GM12874 (cell line): ENCODE measurements around the gene CTCF.

Experiments
- TF ChIP-seq, protein P1 (sequence below): IDR thresholded peaks from 2 replicates; pipeline ENCODE4 v1.5.1; 2011; ENCODE audit warnings: low read depth, mild to moderate bottlenecking, control low read depth, low read length, moderate library complexity; ENCODE audit not compliant: insufficient read depth

Gene CTCF

DNA sequence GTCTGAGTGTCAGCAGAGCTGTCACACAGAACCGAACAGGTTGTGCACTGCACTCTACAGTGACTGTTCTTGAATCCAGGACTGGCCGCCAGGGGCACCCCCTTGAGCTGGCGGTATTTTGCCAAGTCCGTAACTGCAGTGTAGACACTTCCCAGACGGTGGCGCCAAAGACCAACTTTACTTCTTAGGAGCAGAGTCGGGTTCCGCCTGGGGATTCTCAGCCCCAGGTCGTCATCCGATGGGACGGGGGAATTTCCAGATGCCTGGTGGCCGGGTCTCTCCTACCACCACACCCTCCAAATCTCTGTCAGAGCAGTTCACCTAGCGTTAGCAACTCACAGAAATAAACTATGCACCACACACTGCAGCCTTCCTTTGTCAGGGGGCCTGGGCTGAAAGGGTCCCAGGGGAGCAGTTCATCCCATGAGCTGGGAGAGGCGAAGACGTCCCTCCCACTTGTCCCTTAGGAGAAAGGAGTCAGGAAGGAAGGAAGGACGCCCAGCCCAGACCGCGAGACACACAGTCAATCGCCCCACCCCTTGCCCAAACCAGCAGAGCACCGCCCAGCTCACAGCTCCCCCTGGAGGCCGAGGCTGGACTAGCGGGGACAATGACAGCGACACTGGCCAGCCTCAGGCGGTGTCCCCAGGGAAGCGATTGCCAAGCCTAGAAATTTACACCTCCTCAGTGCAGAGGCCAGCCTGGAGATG, 41.1 kb upstream of the CTCF start:
- TF ChIP-seq, protein P1, sequence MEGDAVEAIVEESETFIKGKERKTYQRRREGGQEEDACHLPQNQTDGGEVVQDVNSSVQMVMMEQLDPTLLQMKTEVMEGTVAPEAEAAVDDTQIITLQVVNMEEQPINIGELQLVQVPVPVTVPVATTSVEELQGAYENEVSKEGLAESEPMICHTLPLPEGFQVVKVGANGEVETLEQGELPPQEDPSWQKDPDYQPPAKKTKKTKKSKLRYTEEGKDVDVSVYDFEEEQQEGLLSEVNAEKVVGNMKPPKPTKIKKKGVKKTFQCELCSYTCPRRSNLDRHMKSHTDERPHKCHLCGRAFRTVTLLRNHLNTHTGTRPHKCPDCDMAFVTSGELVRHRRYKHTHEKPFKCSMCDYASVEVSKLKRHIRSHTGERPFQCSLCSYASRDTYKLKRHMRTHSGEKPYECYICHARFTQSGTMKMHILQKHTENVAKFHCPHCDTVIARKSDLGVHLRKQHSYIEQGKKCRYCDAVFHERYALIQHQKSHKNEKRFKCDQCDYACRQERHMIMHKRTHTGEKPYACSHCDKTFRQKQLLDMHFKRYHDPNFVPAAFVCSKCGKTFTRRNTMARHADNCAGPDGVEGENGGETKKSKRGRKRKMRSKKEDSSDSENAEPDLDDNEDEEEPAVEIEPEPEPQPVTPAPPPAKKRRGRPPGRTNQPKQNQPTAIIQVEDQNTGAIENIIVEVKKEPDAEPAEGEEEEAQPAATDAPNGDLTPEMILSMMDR = peak; percentile 96

GRCh38 chr16:67525176-67525860, 37.0 kb upstream of the CTCF start:
- TF ChIP-seq, protein P1 = no peak

DNA sequence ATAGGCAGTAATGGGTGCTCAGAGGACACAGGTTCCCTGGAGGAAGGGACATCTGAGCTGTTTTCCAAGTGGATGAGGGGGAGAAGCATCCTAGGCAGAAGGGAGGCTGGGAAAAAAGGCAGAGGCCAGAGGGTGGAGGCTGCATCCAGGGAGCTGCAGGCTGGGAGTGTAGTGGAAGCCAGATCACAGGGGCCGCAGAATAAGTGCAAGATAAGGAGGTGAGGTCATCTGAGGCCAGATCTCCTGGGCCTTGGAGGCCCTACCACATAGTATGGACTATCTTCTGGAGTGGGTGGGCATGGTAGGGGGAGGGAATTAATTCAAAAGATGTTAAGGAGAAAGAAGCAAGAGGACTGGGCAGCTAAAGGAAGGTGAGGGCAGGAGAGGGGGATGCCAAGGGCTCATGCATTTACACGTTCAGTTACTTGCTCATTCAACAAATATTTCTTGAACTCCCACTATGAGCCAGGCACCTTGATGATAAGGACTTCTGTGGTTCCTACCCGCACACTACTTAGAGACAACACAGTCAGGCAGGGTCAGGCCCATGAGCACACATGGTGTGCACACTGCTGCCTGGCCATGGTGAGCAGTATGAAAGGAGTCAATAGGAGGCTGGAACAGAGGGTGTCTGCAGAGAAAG, 36.1 kb upstream of the CTCF start:
- TF ChIP-seq, protein P1 = no peak

GRCh38 chr16:67528222-67528869, 34.0 kb upstream of the CTCF start, which contains the start of gene RIPOR1:
Gene RIPOR1, plus strand, starts transcription at chr16:67528829. Its CDS starts 9,618 bp downstream, at chr16:67538447.
- TF ChIP-seq, protein P1 = no peak

DNA sequence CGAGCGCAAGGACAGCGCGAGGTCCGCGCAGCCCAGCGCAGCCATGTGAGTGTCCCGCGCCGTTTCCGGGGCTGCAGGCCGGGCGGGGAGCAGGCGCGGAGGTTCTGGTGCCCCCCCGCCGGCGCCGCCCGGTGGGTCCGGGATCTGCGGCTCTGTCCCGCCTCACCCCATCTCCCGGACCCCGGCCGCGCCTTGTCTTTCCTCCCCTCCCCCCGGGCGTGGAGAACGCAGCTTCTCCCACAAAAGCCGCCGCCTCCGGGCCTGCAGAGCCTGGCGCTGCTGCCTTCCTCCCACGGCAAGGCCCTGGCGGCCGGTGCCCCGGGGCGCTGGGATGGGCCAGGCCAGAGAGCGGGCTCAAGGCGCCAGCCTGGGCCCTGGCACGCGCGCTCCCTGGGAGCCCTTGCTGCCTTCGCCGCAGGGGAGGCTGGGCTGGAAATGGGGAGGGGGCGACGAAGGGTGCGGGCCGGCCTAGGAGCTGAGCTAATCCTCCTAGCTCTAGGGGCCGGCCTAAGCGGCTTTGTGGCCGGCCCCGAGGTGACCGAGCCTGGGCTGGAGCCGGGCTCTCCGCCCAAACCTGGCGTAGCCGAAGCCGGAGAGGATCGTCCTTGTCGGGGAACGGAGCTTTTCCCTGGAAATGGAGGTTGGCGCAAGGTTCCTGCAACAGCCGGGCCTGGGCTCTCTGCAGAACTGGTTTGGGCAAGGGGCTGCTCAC, 33.3 kb upstream of the CTCF start:
- TF ChIP-seq, protein P1 = no peak

DNA sequence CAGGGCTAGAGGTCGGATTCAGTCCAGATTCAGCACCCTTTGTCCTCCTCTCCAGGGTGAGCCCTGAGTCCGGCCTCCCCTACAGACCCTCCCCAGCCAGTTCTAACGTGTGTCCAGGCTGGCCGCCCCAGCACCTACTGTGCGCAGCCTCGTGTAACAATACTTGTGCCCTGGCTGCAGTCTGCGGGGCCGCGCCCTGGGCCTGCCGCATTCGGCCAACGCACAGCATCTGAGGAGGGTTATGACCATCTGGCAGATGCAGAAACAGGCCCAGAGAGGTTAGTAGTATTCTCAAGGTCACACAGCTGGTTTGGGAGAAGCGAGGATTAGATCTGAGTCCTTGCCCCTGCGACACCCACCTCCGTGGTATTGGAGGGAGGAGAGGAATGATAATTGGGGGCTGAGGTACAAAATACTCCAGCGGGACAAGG, 32.7 kb upstream of the CTCF start:
- TF ChIP-seq, protein P1 = no peak
